Activated T-cell treated with anti-CD3 and anti-CD28 coated beads for 48 hours (primary cell): ENCODE measurements around the gene ACER1.
"Not testable (repeated sequence)": the region's sequence is repeated elsewhere in the genome, so short reads cannot be mapped to it uniquely, and the experiment has no call there.

Source experiments
- DNase-seq: peaks from one replicate; pipeline ENCODE4 v3.0.0-alpha.2; 2020; ENCODE audit warnings: low read depth

Gene ACER1

GRCh38 chr19:6333439-6333838 is at the start of gene ACER1:
ACER1 (minus strand) TSS chr19:6333612; CDS start chr19:6333551, 61 bp downstream.
- no peak for DNase-seq

DNA sequence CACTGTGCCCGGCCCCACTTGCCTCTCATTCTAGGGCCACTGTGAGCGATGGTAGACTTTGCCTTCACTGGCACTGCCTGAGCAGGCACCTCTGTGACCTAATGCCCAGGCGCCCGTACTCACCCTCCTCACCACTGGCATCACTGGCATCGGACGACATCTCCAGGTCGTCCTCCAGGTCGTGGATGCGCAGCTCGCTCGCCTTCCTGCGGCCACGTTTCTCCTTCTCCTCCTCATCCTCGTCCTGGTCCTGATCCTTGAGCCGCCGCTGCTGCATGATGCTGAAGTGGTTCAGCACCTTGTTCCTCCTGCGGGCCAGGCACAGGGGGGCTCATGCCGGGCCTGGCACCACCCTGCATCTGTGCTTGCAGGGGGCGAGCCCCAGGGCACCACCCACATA is 49.8 kb upstream of the ACER1 start:
- no peak for DNase-seq

DNA sequence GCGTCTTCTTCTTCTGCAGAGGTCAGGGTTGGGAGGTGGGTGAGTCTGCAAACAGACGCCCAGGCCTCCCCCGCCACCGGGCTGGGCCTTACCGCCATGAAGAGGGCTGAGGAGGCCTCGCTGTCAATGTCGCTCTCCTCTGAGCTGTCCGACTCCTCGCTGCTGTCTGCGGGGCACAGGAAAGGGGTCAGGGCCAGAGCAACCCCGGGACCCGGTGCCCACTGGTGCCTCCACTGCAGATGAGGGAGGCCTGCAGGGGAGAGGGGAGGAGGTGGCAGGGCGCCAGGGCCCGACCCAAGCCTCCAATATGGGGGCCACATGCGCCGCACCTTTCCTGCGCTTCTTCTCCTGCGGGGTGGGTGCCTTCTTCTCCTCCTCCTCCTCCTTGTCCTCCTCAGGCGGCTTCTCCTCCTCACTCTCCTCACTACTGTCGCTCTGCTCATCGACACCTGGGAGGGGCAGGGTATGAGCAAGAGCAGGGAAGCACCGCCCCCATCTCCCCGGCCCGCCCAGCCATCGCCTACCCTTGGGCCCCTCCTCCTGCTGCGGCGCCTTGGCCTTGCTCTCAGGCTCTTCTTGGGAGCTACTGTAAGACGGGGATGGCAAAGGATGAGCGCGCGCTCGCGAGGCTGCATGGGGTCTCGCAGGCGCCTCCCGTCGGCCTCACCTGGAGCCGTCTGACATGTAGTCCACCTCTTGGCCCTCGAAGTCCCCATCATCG is 47.8 kb upstream of the ACER1 start:
- DNase-seq, result no peak

DNA sequence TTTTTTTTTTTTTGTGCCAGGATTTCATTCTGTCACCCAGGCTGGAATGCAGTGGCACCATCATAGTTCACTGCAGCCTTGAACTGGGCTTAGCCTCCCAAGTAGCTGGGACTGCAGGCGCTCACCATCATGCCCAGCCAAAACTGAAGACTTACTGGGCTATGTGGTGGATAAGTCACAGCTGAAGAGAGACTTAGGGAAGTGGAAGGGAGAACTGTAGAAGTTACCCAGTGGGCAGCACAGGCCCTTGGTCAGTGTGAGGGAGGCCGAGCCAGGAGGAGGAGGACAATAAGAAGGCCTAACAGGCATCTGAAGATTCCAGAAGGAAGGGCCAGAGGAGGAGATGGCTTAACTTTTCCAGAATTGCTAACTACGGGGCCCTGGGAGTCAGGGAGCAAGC is 46.3 kb upstream of the ACER1 start:
- no peak for DNase-seq

DNA sequence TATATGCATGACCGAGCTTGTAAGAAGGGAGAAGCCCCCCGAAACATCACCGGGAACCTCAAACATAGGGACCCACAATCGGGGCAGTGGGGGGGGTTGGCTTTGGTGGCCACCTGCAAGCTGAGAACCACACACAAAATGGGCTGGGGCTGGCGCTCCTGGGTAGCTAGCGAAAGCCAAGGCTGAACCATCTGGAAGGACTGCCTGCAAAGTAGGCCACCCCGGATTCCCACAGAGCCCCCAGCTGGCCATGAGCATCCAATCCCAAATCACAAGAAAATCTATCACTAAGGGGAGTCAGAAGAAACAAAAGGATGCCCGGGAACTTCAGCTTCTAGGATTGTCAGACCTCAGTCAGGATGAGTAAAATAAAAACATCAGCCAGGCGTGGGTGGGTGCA is 45.1 kb upstream of the ACER1 start:
- no peak for DNase-seq

DNA sequence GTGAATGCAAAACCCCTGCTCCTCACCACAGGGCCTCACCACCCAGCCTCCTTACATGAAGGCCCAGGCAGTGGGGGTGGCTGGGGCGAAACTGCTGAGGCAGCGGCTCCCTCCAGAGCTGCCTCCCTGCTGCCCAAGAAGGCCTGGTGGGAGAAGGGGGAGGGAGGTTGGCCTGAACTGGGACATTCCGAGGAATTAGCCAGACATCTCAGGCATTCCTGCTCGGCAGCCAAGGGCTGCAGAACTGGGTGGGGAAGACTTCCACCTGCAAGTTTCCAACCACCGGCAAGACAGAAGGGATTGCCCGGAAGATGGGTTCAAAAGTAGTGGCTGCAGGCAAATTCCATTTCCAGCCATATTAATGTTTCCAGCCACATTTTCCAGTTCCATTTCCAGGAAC is 44.6 kb upstream of the ACER1 start:
- DNase-seq, result no peak

GRCh38 chr19:6376512-6377190 is 43.2 kb upstream of the ACER1 start:
- DNase-seq, result no peak

- DNase-seq, result no peak
Observed at GRCh38 chr19:6375411-6376010, 42.1 kb upstream of the ACER1 start, which contains the start of gene PSPN. PSPN (minus strand) TSS chr19:6375933; CDS start chr19:6375849, 84 bp downstream.

- no peak for DNase-seq
Observed at GRCh38 chr19:6374711-6375410, 41.4 kb upstream of the ACER1 start.

DNA sequence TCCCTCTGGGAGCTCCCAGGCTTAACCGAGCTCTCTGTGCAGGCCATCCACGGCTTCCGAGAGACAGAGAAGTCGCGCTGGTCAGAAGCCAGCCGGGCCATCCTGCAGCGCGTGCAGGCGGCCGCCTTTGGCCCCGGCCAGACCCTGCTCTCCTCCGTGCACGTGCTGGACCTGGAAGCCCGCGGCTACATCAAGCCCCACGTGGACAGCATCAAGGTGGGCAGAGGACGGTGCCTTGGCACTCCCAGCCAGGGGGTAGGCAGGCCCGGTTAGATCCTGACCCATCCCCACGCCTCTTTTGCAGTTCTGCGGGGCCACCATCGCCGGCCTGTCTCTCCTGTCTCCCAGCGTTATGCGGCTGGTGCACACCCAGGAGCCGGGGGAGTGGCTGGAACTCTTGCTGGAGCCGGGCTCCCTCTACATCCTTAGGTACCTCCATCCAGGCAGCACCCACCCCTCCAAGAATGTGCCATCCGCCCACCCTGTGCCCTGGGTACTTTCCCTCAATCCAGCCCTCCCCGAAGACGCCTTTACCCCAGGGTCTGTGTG is 40.8 kb upstream of the ACER1 start:
- no peak for DNase-seq

GRCh38 chr19:6373813-6374108 is 40.3 kb upstream of the ACER1 start:
- no peak for DNase-seq

- DNase-seq, result peak; percentile 99
Observed at GRCh38 chr19:6373096-6373812, 39.8 kb upstream of the ACER1 start.

DNA sequence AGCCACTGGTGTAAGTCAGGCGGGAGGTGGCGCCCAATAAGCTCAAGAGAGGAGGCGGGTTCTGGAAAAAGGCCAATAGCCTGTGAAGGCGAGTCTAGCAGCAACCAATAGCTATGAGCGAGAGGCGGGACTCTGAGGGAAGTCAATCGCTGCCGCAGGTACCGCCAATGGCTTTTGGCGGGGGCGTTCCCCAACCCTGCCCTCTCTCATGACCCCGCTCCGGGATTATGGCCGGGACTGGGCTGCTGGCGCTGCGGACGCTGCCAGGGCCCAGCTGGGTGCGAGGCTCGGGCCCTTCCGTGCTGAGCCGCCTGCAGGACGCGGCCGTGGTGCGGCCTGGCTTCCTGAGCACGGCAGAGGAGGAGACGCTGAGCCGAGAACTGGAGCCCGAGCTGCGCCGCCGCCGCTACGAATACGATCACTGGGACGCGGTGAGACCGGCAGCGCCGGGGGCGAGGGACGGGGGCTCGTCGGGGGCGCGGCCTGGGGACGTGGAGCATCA is 39.2 kb upstream of the ACER1 start, which contains the start of gene ALKBH7:
Gene ALKBH7, plus strand, starts transcription at position 201 of the 502 bp plus-strand sequence. Its CDS starts 27 bp downstream, at position 228.
- DNase-seq, result peak; percentile 90

DNA sequence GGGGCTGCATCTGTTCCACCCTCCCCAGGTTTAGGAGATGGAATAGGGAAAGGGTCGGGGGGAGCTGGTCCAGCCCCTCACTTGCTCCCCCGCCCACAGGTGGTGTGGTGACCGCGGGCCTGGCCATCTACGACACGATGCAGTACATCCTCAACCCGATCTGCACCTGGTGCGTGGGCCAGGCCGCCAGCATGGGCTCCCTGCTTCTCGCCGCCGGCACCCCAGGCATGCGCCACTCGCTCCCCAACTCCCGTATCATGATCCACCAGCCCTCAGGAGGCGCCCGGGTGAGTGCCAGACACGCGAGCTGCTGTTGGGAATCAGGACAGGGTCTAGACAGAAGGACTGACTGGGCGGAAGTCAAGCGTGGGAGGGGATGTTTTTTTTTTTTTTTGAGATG is 30.9 kb upstream of the ACER1 start:
- no peak for DNase-seq

GRCh38 chr19:6362351-6362801 is 29.0 kb upstream of the ACER1 start:
- no peak for DNase-seq

GRCh38 chr19:6362027-6362350 is 28.6 kb upstream of the ACER1 start:
- DNase-seq, result no peak

DNA sequence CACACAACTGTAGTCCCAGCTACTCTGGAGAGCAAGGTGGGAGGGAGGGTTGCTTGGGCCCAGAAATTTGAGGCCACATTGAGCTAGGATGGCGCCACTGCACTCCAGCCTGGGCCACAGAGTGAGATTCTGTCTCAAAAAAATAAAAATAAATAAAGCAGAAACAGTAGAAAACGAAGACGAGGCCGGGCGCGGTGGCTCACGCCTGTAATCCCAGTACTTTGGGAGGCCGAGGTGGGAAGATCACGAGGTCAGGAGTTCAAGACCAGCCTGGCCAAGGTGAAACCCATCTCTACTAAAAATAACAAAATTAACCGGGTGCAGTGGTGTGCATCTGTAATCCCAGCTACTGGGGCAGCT is 27.4 kb upstream of the ACER1 start:
- not testable (repeated sequence) for DNase-seq

DNA sequence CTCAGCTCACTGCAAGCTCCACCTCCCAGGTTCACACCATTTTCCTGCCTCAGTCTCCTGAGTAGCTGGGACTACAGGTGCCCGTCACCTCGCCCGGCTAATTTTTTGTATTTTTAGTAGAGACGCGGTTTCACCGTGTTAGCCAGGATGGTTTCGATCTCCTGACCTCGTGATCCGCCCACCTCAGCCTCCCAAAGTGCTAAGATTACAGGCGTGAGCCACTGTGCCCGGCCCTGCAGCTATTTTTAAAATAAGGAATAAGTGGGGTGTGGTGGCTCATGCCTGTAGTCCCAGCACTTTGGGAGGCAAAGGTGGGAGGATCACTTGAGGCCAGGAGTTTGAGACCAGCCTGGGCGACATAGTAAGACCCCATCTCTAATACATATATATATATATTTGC is 27.0 kb upstream of the ACER1 start:
- not testable (repeated sequence) for DNase-seq

GRCh38 chr19:6359568-6360341 is 26.3 kb upstream of the ACER1 start:
- DNase-seq, result no peak

DNA sequence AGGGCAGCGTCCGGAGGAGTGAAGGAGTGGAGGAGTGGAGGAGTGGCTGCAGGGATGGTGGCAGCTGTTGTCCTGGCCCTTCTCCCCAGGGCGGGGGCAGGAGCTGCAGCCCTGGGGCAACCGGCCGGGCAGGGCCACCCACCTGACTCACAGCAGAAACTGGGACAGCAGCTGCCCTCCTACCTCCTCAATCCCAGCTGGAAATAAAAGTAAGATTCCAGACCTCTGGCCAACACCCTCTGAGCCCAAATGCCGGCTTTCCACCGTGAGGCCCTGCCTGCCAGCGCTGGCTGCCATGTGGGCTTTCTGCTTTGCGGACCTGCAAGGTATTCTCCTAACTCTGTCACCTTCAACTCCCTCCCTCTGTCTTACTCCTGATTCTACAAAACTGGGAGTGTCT is 24.6 kb upstream of the ACER1 start:
- DNase-seq, result no peak

DNA sequence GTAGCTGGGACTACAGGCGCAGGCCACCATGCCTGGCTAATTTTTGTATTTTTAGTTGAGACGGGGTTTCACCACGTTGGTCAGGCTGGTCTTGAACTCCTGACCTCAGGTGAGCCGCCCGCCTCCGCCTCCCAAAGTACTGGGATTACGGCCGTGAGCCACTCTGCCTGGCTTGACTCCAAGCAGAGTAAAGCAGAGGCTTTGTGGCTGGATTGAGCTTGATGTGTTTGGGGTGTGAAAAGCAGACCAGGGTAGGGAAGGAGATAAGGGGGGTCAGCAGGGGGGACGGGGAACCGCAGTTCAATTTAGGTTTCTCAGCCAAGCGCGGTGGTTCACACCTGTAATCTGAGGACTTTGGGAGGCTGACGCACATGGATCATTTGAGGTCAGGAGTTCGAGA is 23.8 kb upstream of the ACER1 start:
- no peak for DNase-seq
